Endothelial cell (in vitro differentiated cells): ENCODE results near the gene ULBP1. TPM values are rescaled to one million over a fixed set of nuclear protein-coding genes. Genes with fewer than 3 reads are reported as not detected.
"Not testable (repeated sequence)": the region's sequence is repeated elsewhere in the genome, so short reads cannot be mapped to it uniquely, and the experiment has no call there.

Experiments
- DNase-seq: peaks from one replicate; pipeline ENCODE4 v3.0.0; 2021; ENCODE audit warnings: low spot score
- H3K27ac Mint-ChIP-seq: one replicate; pipeline ENCODE4 v1.8.0; 2021; ENCODE audit warnings: mixed read lengths, inconsistent platforms; ENCODE audit not compliant: unreplicated experiment
- H3K27me3 Mint-ChIP-seq: one replicate; pipeline ENCODE4 v1.8.0; 2021; ENCODE audit warnings: mild to moderate bottlenecking, moderate library complexity, mixed read lengths, inconsistent platforms; ENCODE audit not compliant: unreplicated experiment
- H3K36me3 Mint-ChIP-seq: one replicate; pipeline ENCODE4 v1.8.0; 2021; ENCODE audit warnings: mild to moderate bottlenecking, low read depth, mixed read lengths, inconsistent platforms; ENCODE audit not compliant: unreplicated experiment
- H3K4me1 Mint-ChIP-seq: one replicate; pipeline ENCODE4 v1.8.0; 2021; ENCODE audit warnings: mild to moderate bottlenecking, mixed read lengths, inconsistent platforms; ENCODE audit not compliant: unreplicated experiment
- H3K4me3 Mint-ChIP-seq: one replicate; pipeline ENCODE4 v1.8.0; 2021; ENCODE audit warnings: mild to moderate bottlenecking, mixed read lengths, inconsistent platforms; ENCODE audit not compliant: unreplicated experiment
- H3K9me3 Mint-ChIP-seq: one replicate; pipeline ENCODE4 v1.8.0; 2021; ENCODE audit warnings: mixed read lengths, inconsistent platforms; ENCODE audit not compliant: unreplicated experiment
- total RNA-seq: library from RNA; stranded (reverse); fragmentation: NEBNext Ultra II Directional; extraction: Animal tissue kit (Norgen Biotek cat#: 25700); gene quantifications from one replicate; pipeline ENCODE4 v1.2.1, GENCODE V29; 2021; ENCODE audit not compliant: unreplicated experiment
- TF ChIP-seq, protein P1 (sequence below): fragments of 200-600 bp; sonication (generic); IDR thresholded peaks from one replicate; pipeline ENCODE4 v1.5.0; 2021; ENCODE audit warnings: antibody characterized with exemption; ENCODE audit not compliant: unreplicated experiment

The ULBP1 gene
- total RNA-seq, 1 donor from 2014 or later, result 24.8 TPM

- DNase-seq, H3K4me1 Mint-ChIP-seq, H3K9me3 Mint-ChIP-seq: not testable (repeated sequence)
- Mint-ChIP-seq H3K4me3 (peak overlapping the region; percentile 79), H3K36me3 (peaks cover 17% of the 10 kb centered on the region), H3K27ac (peak overlapping the region; percentile 57), H3K27me3 (peaks cover 14% of the 10 kb centered on the region)
Observed at GRCh38 chr6:149946631-149947030, 17.1 kb upstream of the ULBP1 start.

- peaks cover 17% of the 10 kb centered on the region for H3K36me3 Mint-ChIP-seq
Observed at GRCh38 chr6:149947533-149947932, 16.2 kb upstream of the ULBP1 start.

GRCh38 chr6:149948011-149948410 lies 15.7 kb upstream of the ULBP1 start:
- H3K27me3 Mint-ChIP-seq, result peaks cover 14% of the 10 kb centered on the region
- DNase-seq, result no peak
- H3K4me3 Mint-ChIP-seq, result no peak overlapping the region
- H3K27ac Mint-ChIP-seq, result no peak overlapping the region
- peaks cover under 1% of the 10 kb centered on the region for H3K4me1 Mint-ChIP-seq
- no peaks in the 10 kb centered on the region for H3K9me3 Mint-ChIP-seq
- TF ChIP-seq, protein P1, sequence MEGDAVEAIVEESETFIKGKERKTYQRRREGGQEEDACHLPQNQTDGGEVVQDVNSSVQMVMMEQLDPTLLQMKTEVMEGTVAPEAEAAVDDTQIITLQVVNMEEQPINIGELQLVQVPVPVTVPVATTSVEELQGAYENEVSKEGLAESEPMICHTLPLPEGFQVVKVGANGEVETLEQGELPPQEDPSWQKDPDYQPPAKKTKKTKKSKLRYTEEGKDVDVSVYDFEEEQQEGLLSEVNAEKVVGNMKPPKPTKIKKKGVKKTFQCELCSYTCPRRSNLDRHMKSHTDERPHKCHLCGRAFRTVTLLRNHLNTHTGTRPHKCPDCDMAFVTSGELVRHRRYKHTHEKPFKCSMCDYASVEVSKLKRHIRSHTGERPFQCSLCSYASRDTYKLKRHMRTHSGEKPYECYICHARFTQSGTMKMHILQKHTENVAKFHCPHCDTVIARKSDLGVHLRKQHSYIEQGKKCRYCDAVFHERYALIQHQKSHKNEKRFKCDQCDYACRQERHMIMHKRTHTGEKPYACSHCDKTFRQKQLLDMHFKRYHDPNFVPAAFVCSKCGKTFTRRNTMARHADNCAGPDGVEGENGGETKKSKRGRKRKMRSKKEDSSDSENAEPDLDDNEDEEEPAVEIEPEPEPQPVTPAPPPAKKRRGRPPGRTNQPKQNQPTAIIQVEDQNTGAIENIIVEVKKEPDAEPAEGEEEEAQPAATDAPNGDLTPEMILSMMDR, result no peak
- peaks cover 17% of the 10 kb centered on the region for H3K36me3 Mint-ChIP-seq

More at GRCh38 chr6:149947533-149947932, 16.2 kb upstream of the ULBP1 start:
- H3K27ac Mint-ChIP-seq, DNase-seq, H3K9me3 Mint-ChIP-seq, H3K4me3 Mint-ChIP-seq, H3K4me1 Mint-ChIP-seq: not testable (repeated sequence)
- H3K27me3 Mint-ChIP-seq, result peaks cover 15% of the 10 kb centered on the region

- peaks cover 15% of the 10 kb centered on the region for H3K27me3 Mint-ChIP-seq
Observed at GRCh38 chr6:149948616-149949015, 15.1 kb upstream of the ULBP1 start.

DNA sequence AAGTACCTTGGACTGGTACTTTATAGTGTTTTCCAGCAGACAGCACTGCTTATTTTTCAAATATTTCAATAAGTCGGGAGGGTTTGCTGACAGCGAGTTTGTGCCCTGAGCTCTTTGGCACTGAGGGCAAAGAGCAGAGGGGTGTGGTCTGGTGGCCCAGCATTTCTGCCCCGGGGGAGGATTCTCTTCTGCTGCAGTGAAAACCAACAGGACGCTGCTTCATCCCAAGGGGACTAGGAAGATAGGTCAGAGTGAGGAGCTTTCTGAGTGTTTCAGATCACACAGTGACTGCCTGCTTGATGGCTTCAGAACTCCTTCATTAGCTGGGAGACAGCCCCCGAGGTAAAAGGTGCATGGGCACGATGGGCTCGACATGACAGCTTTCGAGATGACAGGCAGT lies 13.3 kb upstream of the ULBP1 start:
- Mint-ChIP-seq H3K9me3 (no peaks in the 10 kb centered on the region), H3K36me3 (peaks cover 17% of the 10 kb centered on the region), H3K4me3 (no peak overlapping the region), H3K27me3 (peaks cover 16% of the 10 kb centered on the region), H3K27ac (no peak overlapping the region), H3K4me1 (peaks cover 5% of the 10 kb centered on the region)
- DNase-seq, result no peak
- TF ChIP-seq, protein P1, result no peak

More at GRCh38 chr6:149948616-149949015, 15.1 kb upstream of the ULBP1 start:
- DNase-seq, result no peak
- no peaks in the 10 kb centered on the region for H3K9me3 Mint-ChIP-seq
- H3K4me3 Mint-ChIP-seq, result peak overlapping the region; percentile 11
- no peaks in the 10 kb centered on the region for H3K4me1 Mint-ChIP-seq
- TF ChIP-seq, protein P1, result no peak
- peaks cover 17% of the 10 kb centered on the region for H3K36me3 Mint-ChIP-seq
- peak overlapping the region; percentile 42 for H3K27ac Mint-ChIP-seq

DNA sequence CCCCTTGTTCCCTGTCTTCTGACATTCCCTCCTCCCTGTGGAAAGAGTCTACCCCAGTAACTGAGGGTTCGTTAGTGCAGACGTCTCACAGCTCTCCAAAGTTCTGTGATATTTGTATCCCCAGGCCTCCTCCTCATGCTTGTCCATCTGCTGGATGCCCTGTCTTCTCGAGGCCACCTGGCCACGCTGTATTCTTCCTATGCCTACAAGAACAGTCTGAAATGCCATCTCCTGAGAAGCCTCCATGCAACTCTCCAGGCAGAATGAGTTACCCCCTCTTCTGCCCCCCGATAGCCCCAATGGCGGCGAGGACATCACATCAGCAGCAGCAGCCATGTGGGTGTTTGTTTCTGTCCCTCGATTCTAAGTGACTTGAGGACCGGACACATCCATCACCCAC lies 12.6 kb upstream of the ULBP1 start:
- H3K4me3 Mint-ChIP-seq, result no peak overlapping the region
- peaks cover 17% of the 10 kb centered on the region for H3K36me3 Mint-ChIP-seq
- H3K27me3 Mint-ChIP-seq, result peaks cover 16% of the 10 kb centered on the region
- TF ChIP-seq, protein P1, result no peak
- no peak overlapping the region for H3K27ac Mint-ChIP-seq
- H3K9me3 Mint-ChIP-seq, result no peaks in the 10 kb centered on the region
- H3K4me1 Mint-ChIP-seq, result peaks cover 11% of the 10 kb centered on the region
- no peak for DNase-seq
